ENCODE measurements around the gene CCDC92B.

Gene CCDC92B

DNA sequence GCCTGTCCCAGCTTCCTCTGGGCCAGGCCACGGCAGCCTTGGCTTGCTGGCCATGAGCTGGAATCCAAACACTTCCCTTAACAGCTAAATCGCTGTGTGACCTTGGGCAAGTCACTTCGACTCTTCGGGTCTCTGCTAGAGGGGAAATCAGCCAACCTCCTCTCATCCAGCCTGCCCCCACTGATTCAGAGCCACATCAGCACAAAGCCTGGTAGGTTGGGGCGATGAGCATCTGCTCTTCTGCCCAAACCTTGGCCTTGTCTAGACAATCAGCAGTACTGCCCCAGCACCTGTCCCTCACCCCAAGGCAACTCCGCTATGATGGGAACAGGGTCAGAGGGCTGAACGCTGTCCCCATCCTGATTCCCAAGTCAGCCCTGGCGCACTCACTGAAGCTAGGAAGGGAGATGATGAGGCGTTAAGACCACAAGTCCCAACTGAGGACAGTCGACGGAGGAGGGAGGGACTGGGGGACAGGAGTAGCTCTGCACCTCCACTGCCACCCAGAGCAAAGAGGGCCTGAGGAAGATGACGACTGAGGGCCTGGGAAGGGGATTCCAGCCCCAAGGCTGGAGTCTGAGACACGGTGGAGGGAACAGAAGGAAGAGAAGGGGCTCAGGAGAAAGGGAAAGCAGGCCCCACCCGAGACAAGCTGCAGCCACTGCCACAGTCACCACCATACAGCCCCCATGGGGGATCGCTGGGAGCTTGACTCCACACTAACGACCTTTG, 39.2 kb downstream of the CCDC92B start:
- H3K4me1 Mint-ChIP-seq = peaks cover 53% of the 10 kb centered on the region
- no peaks in the 10 kb centered on the region for H3K27me3 Mint-ChIP-seq
- H3K9me3 Mint-ChIP-seq = no peaks in the 10 kb centered on the region
- peaks cover 5% of the 10 kb centered on the region for H3K36me3 Mint-ChIP-seq (ENCODE audit: insufficient read depth)
- peak overlapping the region; percentile 71 for H3K27ac Mint-ChIP-seq (ENCODE audit: low read depth)
- ATAC-seq (replicated peaks; ENCODE audit: extremely low read depth, poor library complexity, severe bottlenecking) (no peak), DNase-seq (ENCODE audit: low spot score in 2 of 2) (no peak)
- H3K4me3 Mint-ChIP-seq = peak overlapping the region; percentile 89

DNA sequence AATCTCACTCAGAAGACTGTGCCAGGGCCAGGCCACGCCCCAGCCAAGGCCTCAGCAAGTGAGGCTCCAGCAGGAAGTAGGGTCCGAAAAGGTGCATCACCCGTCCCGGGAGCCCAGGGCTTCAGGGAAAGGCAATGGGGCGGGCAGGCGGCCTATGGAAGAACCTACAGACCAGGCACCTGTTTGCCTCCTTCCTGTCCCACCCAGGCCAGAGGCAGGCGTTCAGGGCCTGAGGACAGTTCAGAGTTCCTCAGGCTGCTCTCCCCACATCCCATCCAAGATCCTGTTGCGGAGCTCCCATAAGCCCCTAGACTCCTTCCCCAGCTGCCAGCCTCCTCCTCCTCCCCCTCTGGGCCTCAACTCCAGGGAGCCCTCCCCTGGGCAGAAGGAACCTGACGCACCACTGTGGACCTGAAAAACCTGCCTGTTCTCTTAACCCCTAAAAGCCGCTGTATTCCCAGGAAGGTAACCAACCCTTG, 40.2 kb downstream of the CCDC92B start:
- no peaks in the 10 kb centered on the region for H3K9me3 Mint-ChIP-seq
- DNase-seq (ENCODE audit: low spot score in 2 of 2) (no peak), ATAC-seq (replicated peaks; ENCODE audit: extremely low read depth, poor library complexity, severe bottlenecking) (no peak)
- no peaks in the 10 kb centered on the region for H3K27me3 Mint-ChIP-seq
- H3K4me3 Mint-ChIP-seq = peak overlapping the region; percentile 89
- H3K27ac Mint-ChIP-seq (ENCODE audit: low read depth) = no peak overlapping the region
- peaks cover 5% of the 10 kb centered on the region for H3K36me3 Mint-ChIP-seq (ENCODE audit: insufficient read depth)
- peaks cover 60% of the 10 kb centered on the region for H3K4me1 Mint-ChIP-seq

DNA sequence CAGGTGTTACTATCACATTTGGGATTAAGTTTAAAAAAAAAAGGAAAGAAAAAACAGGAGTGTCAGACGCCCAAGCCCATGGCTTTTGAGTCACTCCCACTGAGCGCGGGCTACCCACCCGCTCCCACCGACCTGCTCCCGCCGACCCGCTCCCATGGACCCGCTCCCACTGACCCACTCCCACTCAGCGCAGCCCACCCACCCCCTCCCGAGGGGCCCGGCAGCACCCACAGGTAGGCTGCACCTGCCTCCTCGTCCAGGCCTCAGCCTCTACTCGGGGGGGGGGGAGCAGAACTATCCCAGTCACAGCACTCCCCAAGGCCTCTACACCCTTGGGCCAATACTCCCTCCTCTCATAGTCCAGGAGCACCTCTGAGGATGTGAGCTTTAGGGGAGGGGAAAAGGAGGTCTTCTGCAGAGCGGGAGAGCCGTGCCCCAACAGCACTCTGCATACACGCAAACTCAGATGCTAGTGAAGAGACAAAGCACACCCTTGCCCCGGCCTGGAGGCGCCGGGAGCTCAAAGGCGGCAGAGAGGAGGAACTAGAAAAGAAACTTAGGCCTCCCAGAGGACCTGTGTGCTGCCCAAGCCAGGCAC, 40.8 kb downstream of the CCDC92B start:
- Mint-ChIP-seq H3K9me3 (no peaks in the 10 kb centered on the region), H3K4me3 (peak overlapping the region; percentile 89), H3K36me3 (ENCODE audit: insufficient read depth) (peaks cover 5% of the 10 kb centered on the region), H3K4me1 (peaks cover 60% of the 10 kb centered on the region), H3K27me3 (no peaks in the 10 kb centered on the region), H3K27ac (ENCODE audit: low read depth) (peak overlapping the region; percentile 32)
- no peak for ATAC-seq (replicated peaks; ENCODE audit: extremely low read depth, poor library complexity, severe bottlenecking)
- no peak for DNase-seq (ENCODE audit: low spot score in 2 of 2)

DNA sequence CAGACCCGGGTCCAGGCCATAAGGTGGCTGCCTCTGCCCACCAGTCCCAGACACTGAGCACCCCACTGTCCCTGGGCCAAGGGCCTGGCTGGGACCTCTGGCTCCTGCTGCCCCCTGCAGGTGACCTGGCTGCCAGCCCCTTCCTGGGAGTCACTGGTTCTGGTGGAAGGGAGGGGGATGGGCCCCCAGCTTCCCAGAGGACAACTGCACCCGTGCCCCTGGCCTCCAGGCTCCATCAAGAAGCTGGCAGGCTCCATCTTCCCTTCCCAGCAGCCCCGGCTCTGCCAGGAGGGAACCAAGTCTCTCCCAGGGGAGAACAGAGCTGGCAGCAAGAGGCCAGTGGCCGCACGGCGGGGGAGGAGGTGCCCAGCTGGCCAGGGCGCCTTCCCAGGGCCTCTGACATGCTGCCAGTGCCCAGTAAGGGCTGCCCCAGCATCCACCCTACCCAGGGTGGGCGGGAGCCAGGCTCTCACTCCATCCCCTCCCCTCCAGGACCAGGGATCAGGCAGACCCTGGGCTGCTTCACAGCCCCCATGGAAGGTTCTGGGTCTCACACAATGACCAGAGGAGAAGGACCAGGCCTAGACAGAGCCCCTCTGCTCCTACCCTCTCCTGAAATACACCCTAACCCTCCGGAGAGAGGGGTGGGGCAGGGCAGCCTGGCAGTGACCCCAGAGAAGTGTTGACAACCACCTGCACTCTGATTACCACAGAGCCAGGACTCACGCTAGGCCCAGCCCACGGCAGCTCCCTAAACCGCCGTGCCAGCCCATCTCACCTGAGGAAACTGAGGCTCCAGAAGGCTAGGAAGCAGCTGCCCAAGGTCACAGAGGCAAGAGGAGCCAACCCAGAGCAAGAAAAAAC, 41.5 kb downstream of the CCDC92B start:
- Mint-ChIP-seq H3K27me3 (no peaks in the 10 kb centered on the region), H3K9me3 (no peaks in the 10 kb centered on the region), H3K4me1 (peaks cover 60% of the 10 kb centered on the region), H3K36me3 (ENCODE audit: insufficient read depth) (peaks cover 8% of the 10 kb centered on the region), H3K4me3 (no peak overlapping the region), H3K27ac (ENCODE audit: low read depth) (peak overlapping the region; percentile 32)
- ATAC-seq (replicated peaks; ENCODE audit: extremely low read depth, poor library complexity, severe bottlenecking) (no peak), DNase-seq (ENCODE audit: low spot score in 2 of 2) (no peak)

DNA sequence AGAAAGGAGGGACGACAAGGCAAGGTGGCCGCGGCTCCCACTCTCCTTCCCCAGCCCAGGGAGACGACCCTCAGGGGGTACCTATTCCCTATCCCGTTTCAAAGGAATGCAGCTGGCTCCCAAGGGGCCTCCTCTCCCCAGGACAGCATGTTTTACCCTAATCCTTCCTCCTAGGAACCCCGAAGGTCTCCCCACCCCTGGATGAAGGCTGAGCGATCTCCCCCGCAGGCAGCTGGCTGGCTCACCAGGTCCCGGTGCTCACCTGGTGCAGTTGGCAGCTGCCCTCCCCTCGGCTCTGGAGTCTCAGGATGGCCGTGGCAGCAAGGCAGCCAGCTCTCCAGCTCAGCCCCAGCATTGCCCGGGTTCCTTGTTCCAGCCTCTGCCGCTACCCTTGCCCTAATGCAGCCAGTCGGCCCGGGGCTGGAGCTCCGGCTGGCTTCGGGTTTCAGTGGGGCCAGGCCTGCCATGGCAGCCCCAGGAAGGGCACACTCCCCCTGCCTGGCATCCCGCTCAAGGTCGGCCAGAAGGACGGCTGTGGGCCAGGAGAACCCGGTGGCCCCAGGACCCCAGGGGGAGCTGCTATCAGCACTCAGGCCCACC, 42.4 kb downstream of the CCDC92B start:
- H3K4me3 Mint-ChIP-seq = no peak overlapping the region
- no peaks in the 10 kb centered on the region for H3K9me3 Mint-ChIP-seq
- peaks cover 54% of the 10 kb centered on the region for H3K4me1 Mint-ChIP-seq
- peaks cover 10% of the 10 kb centered on the region for H3K36me3 Mint-ChIP-seq (ENCODE audit: insufficient read depth)
- DNase-seq (ENCODE audit: low spot score in 2 of 2) (no peak), ATAC-seq (replicated peaks; ENCODE audit: extremely low read depth, poor library complexity, severe bottlenecking) (no peak)
- no peaks in the 10 kb centered on the region for H3K27me3 Mint-ChIP-seq
- no peak overlapping the region for H3K27ac Mint-ChIP-seq (ENCODE audit: low read depth)

DNA sequence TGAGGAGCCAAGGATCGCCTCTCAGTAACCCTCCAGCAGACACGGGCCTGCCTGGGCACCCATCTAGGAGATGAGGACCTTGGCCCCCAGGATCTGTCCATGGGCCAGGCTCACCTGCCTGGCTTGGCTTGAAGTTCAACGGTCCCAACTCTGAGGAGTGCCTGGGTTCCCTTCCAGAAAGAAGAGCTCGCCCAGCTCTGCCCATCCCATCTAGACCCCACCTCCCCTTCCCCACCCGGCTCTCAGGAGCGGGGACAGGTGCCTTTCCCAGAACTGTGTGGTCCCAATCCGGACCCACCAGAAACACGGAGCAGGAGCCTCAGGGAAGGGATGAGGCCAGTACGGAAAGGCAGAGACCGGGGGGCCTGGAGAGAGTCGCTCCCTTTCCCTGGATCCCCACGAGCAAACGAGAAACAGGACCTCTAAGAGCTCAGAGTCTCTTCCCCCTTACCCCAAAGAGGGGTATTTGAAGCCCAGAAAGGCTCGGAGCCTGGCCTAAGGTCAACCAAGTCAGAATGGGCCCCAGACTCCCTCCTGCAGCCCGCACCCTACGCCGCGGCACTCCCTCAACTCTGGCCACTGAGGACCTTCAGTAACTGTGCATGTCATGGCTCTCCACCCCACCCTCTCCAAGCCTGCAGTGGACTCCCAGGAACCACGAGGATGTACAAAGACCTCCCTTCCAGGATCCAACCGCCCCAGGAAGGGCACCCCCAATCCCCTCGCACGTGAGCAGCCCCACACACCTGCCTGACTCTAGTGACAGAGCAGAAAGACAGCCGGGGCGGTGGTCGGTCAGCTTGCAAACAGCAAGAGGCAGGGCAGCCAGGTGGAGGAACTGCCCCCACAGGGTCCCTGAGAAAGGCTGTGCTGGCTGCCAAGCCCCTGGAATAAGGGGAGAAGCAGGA, 43.3 kb downstream of the CCDC92B start:
- Mint-ChIP-seq H3K4me3 (no peak overlapping the region), H3K36me3 (ENCODE audit: insufficient read depth) (peaks cover 10% of the 10 kb centered on the region), H3K27ac (ENCODE audit: low read depth) (peak overlapping the region; percentile 13), H3K27me3 (no peaks in the 10 kb centered on the region), H3K9me3 (no peaks in the 10 kb centered on the region), H3K4me1 (peaks cover 52% of the 10 kb centered on the region)
- no peak for DNase-seq (ENCODE audit: low spot score in 2 of 2)
- no peak for ATAC-seq (replicated peaks; ENCODE audit: extremely low read depth, poor library complexity, severe bottlenecking)

DNA sequence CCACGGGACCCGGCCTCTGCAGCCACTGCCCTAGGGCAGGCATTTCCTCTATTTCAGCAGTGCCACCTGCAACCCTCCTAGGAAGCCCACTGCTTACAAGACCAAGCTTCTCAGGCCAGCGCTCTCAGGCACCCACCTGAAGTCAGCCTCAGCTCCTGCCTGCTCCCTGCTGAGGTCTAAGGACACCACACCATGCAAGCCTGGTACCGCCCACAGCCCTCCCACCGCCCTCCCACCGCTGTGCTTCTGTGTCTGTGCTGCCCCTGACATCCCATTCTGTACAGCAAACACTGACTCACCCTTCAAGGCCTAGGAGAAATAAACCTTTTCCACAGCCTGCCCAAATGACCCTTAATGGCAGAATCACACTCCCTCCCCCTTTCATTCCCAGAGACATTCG, 44.2 kb downstream of the CCDC92B start:
- Mint-ChIP-seq H3K27ac (ENCODE audit: low read depth) (peak overlapping the region; percentile 13), H3K9me3 (no peaks in the 10 kb centered on the region), H3K27me3 (no peaks in the 10 kb centered on the region), H3K36me3 (ENCODE audit: insufficient read depth) (peaks cover 10% of the 10 kb centered on the region), H3K4me3 (no peak overlapping the region), H3K4me1 (peaks cover 46% of the 10 kb centered on the region)
- ATAC-seq (replicated peaks; ENCODE audit: extremely low read depth, poor library complexity, severe bottlenecking) (no peak), DNase-seq (ENCODE audit: low spot score in 2 of 2) (no peak)

DNA sequence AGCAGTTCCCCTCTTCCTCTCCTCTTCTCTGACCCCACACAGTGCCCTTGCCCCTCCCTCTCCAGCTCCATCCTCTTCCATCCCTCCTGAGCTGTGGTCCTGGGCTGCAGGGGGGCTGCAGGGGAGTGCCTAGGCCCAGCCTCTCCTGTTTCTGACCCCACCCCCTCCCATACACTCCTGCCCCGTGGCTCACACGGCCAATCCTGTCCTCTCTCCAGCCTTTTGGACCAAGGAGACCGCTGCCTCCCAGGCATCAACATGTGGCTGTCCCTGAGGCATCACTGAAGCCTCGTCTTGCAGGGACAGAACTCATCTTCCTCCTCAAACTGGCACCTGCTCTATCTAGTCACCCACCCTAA, 44.6 kb downstream of the CCDC92B start:
- no peaks in the 10 kb centered on the region for H3K27me3 Mint-ChIP-seq
- H3K36me3 Mint-ChIP-seq (ENCODE audit: insufficient read depth) = peaks cover 8% of the 10 kb centered on the region
- H3K4me3 Mint-ChIP-seq = no peak overlapping the region
- H3K4me1 Mint-ChIP-seq = peaks cover 42% of the 10 kb centered on the region
- H3K9me3 Mint-ChIP-seq = no peaks in the 10 kb centered on the region
- DNase-seq (ENCODE audit: low spot score in 2 of 2) = no peak
- ATAC-seq (replicated peaks; ENCODE audit: extremely low read depth, poor library complexity, severe bottlenecking) = no peak
- no peak overlapping the region for H3K27ac Mint-ChIP-seq (ENCODE audit: low read depth)

DNA sequence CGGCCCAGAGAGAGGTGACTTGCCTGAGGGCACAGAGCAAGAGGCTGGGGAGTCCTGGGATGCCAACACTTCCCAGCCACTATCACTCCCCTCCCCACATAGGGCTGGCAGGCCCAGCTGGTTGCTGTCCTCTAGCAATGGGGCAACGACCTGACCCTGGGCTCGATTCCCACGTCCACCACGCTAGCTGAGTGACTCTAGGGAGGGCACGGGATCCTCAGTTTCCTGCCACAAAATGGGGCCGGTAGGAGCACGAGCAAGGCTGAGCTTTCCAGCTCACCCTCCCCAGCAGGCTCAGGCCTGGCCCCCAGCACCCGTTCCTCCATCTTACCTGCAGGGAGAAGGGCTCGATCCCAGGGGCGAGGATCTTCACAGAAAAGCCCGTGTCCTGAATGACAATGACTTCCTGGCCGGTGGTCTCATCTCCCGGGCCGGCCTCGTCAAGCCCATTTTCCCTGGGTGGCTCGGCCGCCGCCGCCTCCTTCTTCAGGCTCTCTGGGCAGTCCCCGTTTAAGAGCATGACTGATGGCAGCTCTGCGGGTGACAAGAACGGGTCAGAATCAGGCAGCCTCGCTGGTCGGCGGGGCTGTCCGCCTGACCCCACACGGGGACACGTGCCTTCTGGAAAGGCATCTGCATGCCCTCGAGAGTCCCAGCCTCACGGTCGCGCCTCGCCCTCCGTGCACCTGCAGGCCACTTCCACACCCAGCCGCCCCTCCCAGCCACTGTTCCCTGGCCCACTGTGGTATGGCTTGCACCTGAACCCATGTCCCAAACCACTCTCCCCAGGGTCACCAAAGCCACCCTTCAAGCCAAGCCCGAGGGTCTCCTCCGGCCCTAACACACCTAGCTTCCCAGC, 45.2 kb downstream of the CCDC92B start:
- no peak for DNase-seq (ENCODE audit: low spot score in 2 of 2)

DNA sequence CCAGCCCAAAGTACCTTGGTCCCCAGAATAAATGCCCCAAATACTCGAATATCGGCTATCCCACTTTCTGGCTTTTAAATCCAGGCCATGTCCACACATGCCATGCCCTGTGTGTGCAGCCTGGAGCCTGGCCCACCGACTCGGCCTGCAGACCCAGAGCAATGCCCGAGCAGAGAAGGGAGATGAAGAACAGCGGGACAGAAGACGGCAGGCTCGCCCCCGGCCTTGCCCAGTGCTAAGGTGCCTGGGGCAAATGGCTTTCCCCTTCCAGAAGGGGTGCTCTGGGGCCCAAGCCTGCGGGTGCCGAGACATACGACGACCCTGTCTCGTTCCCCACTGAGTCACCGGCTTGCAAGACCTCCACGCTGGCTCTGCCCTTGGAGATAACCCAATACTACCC, 45.8 kb downstream of the CCDC92B start:
- H3K9me3 Mint-ChIP-seq = no peaks in the 10 kb centered on the region
- ATAC-seq (replicated peaks; ENCODE audit: extremely low read depth, poor library complexity, severe bottlenecking) (no peak), DNase-seq (ENCODE audit: low spot score in 2 of 2) (no peak)
- peaks cover 29% of the 10 kb centered on the region for H3K4me1 Mint-ChIP-seq
- no peak overlapping the region for H3K4me3 Mint-ChIP-seq
- no peak overlapping the region for H3K27ac Mint-ChIP-seq (ENCODE audit: low read depth)
- H3K36me3 Mint-ChIP-seq (ENCODE audit: insufficient read depth) = peaks cover 8% of the 10 kb centered on the region
- H3K27me3 Mint-ChIP-seq = no peaks in the 10 kb centered on the region

More for the DNA sequence above, 45.2 kb downstream of the CCDC92B start:
- no peak for ATAC-seq (replicated peaks; ENCODE audit: extremely low read depth, poor library complexity, severe bottlenecking)
- Mint-ChIP-seq H3K36me3 (ENCODE audit: insufficient read depth) (peaks cover 8% of the 10 kb centered on the region), H3K27ac (ENCODE audit: low read depth) (no peak overlapping the region), H3K4me1 (peaks cover 36% of the 10 kb centered on the region), H3K9me3 (no peaks in the 10 kb centered on the region), H3K27me3 (no peaks in the 10 kb centered on the region), H3K4me3 (no peak overlapping the region)

DNA sequence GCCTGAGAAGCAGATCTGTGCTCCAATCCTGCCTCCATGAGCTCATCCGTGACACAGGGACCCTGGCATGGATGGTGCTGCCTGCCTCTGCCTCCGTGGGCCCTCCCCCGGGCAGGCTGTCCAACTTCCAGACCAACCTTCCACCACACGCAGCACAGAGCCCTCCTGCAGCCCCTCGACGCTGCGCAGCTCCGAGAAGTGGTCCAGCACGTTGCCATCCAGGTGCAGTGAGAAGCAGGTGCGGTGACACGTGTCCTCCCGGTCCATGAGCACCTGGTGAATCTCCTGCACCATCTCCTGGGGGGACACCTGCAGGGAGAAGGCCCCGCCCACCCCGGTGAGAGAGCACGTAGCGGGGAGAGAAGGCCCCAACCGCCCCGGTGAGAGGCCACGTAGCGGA, 46.3 kb downstream of the CCDC92B start:
- no peak for ATAC-seq (replicated peaks; ENCODE audit: extremely low read depth, poor library complexity, severe bottlenecking)

More for the DNA sequence above, 46.3 kb downstream of the CCDC92B start:
- DNase-seq (ENCODE audit: low spot score in 2 of 2) = no peak
- Mint-ChIP-seq H3K9me3 (no peaks in the 10 kb centered on the region), H3K4me1 (peaks cover 25% of the 10 kb centered on the region), H3K27me3 (no peaks in the 10 kb centered on the region), H3K27ac (ENCODE audit: low read depth) (peak overlapping the region; percentile 35), H3K4me3 (peak overlapping the region; percentile 20), H3K36me3 (ENCODE audit: insufficient read depth) (peaks cover 8% of the 10 kb centered on the region)

Measured in central memory CD8-positive, alpha-beta T cell (primary cell).